ENCODE measurements around the gene HDGFL2. TPM values are rescaled to one million over a fixed set of nuclear protein-coding genes. Genes with fewer than 3 reads are reported as not detected.

Gene HDGFL2
- total RNA-seq, 2 experiments from 2014 or later: 17.2 to 18.0 TPM

GRCh38 chr19:4511300-4512054 lies 39.4 kb downstream of the HDGFL2 start:
- H3K4me1 Mint-ChIP-seq (ENCODE audit: low read depth): no peaks in the 10 kb centered on the region
- intact Hi-C loops (cut with DNase I, micrococcal nuclease): no loop called here
- no peaks in the 10 kb centered on the region for H3K27me3 Mint-ChIP-seq
- peaks cover under 1% of the 10 kb centered on the region for H3K36me3 Mint-ChIP-seq (ENCODE audit: low read depth)
- Histone ChIP-seq H3K27me3 (ENCODE audit: control insufficient read depth in 1 of 2, insufficient read depth in 2 of 2, low read length in 2 of 2) (no peaks in the 10 kb centered on the region), H3K9me3 (ENCODE audit: control insufficient read depth in 1 of 2, insufficient read depth in 1 of 2, low read length in 2 of 2) (peaks cover 0 to 9% of the 10 kb centered on the region in 2 experiments), H3K4me3 (ENCODE audit: low read length) (no peak overlapping the region), H3K4me1 (ENCODE audit: insufficient read depth, low read length) (no peaks in the 10 kb centered on the region), H3K36me3 (ENCODE audit: insufficient read depth, low read length) (no peaks in the 10 kb centered on the region), H3K27ac (ENCODE audit: low read depth in 1 of 2, low read length in 2 of 2) (no peak overlapping the region)
- DNase-seq: peak in 1 of 14 experiments; percentile 31
- CTCF ChIA-PET: no interaction called here
- no peak overlapping the region for H3K4me3 Mint-ChIP-seq
- TF ChIP-seq CTCF (IDR thresholded peaks at IDR 0.05): no peak
- H3K9me3 Mint-ChIP-seq: no peaks in the 10 kb centered on the region
- ATAC-seq (ENCODE audit: poor library complexity): no peak
- POLR2A ChIA-PET: no interaction called here
- H3K27ac Mint-ChIP-seq: no peak overlapping the region

- CTCF ChIA-PET: no interaction called here
- H3K36me3 Mint-ChIP-seq (ENCODE audit: low read depth): no peaks in the 10 kb centered on the region
- intact Hi-C loops (cut with DNase I, micrococcal nuclease): no loop called here
These were observed 40.0 kb downstream of the HDGFL2 start for GRCh38 chr19:4512070-4512469.

GRCh38 chr19:4513248-4513647 lies 41.2 kb downstream of the HDGFL2 start:
- H3K4me3 ChIP-seq (ENCODE audit: low read length): no peak overlapping the region
- no peaks in the 10 kb centered on the region for H3K36me3 ChIP-seq (ENCODE audit: insufficient read depth, low read length)
- peak in 1 of 14 experiments; percentile 21 for DNase-seq
- H3K27me3 Mint-ChIP-seq: no peaks in the 10 kb centered on the region
- no peak overlapping the region for H3K27ac ChIP-seq (ENCODE audit: low read depth in 1 of 2, low read length in 2 of 2)
- peaks cover 0 to 14% of the 10 kb centered on the region in 2 experiments for H3K9me3 ChIP-seq (ENCODE audit: control insufficient read depth in 1 of 2, insufficient read depth in 1 of 2, low read length in 2 of 2)
- H3K27ac Mint-ChIP-seq: no peak overlapping the region
- ChIA-PET POLR2A (no interaction called here), CTCF (interaction anchor here (1.1 kb wide), 1 partner anchor 12 kb away, joined by 3 read pairs; no protein-coding TSS in a partner anchor)
- no peak for ATAC-seq (ENCODE audit: poor library complexity)
- TF ChIP-seq CTCF (IDR thresholded peaks at IDR 0.05): no peak
- no peaks in the 10 kb centered on the region for H3K27me3 ChIP-seq (ENCODE audit: control insufficient read depth in 1 of 2, insufficient read depth in 2 of 2, low read length in 2 of 2)
- H3K4me1 ChIP-seq (ENCODE audit: insufficient read depth, low read length): no peaks in the 10 kb centered on the region
- H3K9me3 Mint-ChIP-seq: no peaks in the 10 kb centered on the region
- H3K4me1 Mint-ChIP-seq (ENCODE audit: low read depth): no peaks in the 10 kb centered on the region
- intact Hi-C loops (cut with DNase I, micrococcal nuclease): no loop called here
- H3K36me3 Mint-ChIP-seq (ENCODE audit: low read depth): no peaks in the 10 kb centered on the region
- H3K4me3 Mint-ChIP-seq: no peak overlapping the region

More at GRCh38 chr19:4512070-4512469, 40.0 kb downstream of the HDGFL2 start:
- no peak overlapping the region for H3K27ac Mint-ChIP-seq
- no peak for TF ChIP-seq CTCF (IDR thresholded peaks at IDR 0.05)
- peak in 1 of 14 experiments; percentile 10 for DNase-seq
- POLR2A ChIA-PET: no interaction called here
- H3K4me3 ChIP-seq (ENCODE audit: low read length): no peak overlapping the region
- no peaks in the 10 kb centered on the region for H3K4me1 ChIP-seq (ENCODE audit: insufficient read depth, low read length)
- no peaks in the 10 kb centered on the region for H3K36me3 ChIP-seq (ENCODE audit: insufficient read depth, low read length)
- no peaks in the 10 kb centered on the region for H3K9me3 Mint-ChIP-seq
- no peaks in the 10 kb centered on the region for H3K27me3 ChIP-seq (ENCODE audit: control insufficient read depth in 1 of 2, insufficient read depth in 2 of 2, low read length in 2 of 2)
- H3K4me1 Mint-ChIP-seq (ENCODE audit: low read depth): no peaks in the 10 kb centered on the region
- peaks cover 0 to 9% of the 10 kb centered on the region in 2 experiments for H3K9me3 ChIP-seq (ENCODE audit: control insufficient read depth in 1 of 2, insufficient read depth in 1 of 2, low read length in 2 of 2)
- no peak overlapping the region for H3K4me3 Mint-ChIP-seq
- ATAC-seq (ENCODE audit: poor library complexity): no peak
- H3K27me3 Mint-ChIP-seq: no peaks in the 10 kb centered on the region
- H3K27ac ChIP-seq (ENCODE audit: low read depth in 1 of 2, low read length in 2 of 2): no peak overlapping the region

All from CD4-positive, alpha-beta T cell (primary cell).